ENCODE measurements around the gene TAOK2. TPM values are rescaled to one million over a fixed set of nuclear protein-coding genes. Genes with fewer than 3 reads are reported as not detected.
"Not testable (repeated sequence)": the region's sequence is repeated elsewhere in the genome, so short reads cannot be mapped to it uniquely, and the experiment has no call there.

The TAOK2 gene
- total RNA-seq, 1 donor from 2014 or later = 36.5 TPM

DNA sequence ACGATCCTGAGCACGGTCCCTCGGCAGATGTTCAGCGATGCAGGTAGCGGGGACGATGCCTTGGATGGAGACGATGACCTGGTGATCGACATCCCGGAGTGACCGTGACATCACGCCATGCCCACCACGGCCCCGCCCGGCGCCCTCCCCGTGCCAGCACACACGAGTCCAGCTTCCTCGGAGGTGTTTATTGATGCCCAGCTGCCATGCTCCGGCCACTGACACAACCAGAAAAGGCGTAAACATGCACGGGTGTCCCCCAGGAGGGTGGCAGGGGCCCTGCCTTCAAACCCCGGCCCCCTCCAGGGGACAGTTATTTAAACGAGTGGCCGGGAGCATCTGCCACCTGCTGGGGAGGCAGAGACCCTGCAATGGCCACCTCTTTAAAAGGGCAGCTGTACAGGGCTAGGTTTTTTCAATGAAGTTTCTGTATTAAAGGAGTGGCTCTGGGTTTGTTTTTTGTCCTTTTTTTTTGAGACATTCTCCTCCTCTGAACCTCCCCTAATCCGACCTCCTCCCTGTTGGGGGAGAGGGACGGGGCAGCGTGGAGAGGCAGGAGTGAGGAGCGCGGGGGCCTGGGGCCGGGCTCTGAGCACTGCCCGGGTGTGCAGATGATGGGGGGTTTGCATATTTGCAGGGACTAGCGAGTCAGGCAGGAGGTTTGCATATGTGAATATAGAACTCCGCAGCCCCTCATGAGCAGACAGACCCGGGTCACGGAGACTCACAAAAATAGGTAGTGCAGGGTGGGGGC, 31.9 kb downstream of the TAOK2 start:
- Mint-ChIP-seq H3K36me3 (ENCODE audit: low read depth) (peaks cover 20% of the 10 kb centered on the region), H3K27me3 (ENCODE audit: low read depth) (peaks cover 12% of the 10 kb centered on the region), H3K4me1 (ENCODE audit: low read depth) (no peaks in the 10 kb centered on the region), H3K27ac (no peak overlapping the region), H3K9me3 (no peaks in the 10 kb centered on the region), H3K4me3 (ENCODE audit: low read depth) (no peak overlapping the region)
- no peak for DNase-seq (ENCODE audit: low spot score)
- intact Hi-C loops (cut with micrococcal nuclease) = no loop called here

DNA sequence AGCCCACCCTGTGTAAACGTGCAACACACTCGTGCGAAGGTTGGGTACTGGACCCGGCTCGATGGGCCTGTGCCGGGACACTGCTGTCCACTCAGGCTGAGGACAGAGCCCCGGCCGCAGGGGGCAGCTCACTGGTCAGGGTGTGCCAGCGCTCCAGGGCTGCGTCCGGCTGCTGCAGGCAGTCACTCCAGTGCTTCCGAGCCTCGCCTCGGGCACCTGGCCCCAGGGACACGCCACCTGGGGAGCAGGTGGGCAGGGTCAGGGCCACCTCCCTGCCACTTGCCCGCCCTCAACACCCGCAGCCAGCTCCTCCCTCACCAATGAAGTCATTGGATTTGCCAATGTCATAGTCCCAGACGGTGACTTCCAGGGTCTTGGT, 32.4 kb downstream of the TAOK2 start:
- Mint-ChIP-seq H3K4me3 (ENCODE audit: low read depth) (no peak overlapping the region), H3K27ac (no peak overlapping the region), H3K36me3 (ENCODE audit: low read depth) (peaks cover 20% of the 10 kb centered on the region), H3K27me3 (ENCODE audit: low read depth) (peaks cover 13% of the 10 kb centered on the region), H3K4me1 (ENCODE audit: low read depth) (no peaks in the 10 kb centered on the region), H3K9me3 (no peaks in the 10 kb centered on the region)
- no peak for DNase-seq (ENCODE audit: low spot score)
- intact Hi-C loops (cut with micrococcal nuclease) = no loop called here

DNA sequence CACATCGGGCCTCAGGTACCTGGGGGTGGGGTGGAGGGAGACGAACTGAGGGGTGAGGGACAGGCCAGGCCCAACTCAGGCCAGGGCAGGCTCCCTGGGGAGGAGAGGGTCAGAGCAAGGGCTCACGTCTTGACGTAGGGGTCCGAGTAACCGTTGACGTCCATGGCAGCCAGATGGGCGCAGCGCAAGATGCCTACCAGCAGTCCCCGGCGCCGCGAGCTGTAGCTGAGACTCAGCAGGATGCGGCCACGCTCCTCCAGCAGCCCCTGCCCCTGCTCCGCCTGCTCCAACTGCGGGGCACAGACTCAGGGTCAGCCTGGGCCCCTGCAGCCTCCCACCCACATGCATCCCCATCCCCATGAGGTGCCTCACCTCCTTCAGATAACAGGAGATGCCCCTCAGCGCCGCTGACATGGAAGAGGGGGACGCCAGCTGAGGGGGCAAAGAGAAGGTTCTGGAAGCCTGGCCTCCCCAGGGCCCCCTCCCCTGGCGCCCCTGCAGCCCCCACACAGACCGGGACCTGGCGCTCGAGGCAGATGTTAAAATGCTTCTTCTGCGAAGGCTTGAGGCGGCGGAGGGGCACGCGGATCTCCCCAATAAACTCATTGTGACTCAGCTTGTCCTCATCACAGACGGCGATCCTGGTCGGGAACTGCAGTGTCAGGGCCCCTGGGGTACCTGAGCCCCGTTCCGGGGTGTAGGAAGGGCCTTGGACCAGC, 33.1 kb downstream of the TAOK2 start:
- intact Hi-C loops (cut with micrococcal nuclease) = no loop called here
- DNase-seq (ENCODE audit: low spot score) = no peak
- Mint-ChIP-seq H3K4me3 (ENCODE audit: low read depth) (no peak overlapping the region), H3K27ac (no peak overlapping the region), H3K36me3 (ENCODE audit: low read depth) (peaks cover 16% of the 10 kb centered on the region), H3K9me3 (no peaks in the 10 kb centered on the region), H3K4me1 (ENCODE audit: low read depth) (no peaks in the 10 kb centered on the region), H3K27me3 (ENCODE audit: low read depth) (peaks cover 13% of the 10 kb centered on the region)

DNA sequence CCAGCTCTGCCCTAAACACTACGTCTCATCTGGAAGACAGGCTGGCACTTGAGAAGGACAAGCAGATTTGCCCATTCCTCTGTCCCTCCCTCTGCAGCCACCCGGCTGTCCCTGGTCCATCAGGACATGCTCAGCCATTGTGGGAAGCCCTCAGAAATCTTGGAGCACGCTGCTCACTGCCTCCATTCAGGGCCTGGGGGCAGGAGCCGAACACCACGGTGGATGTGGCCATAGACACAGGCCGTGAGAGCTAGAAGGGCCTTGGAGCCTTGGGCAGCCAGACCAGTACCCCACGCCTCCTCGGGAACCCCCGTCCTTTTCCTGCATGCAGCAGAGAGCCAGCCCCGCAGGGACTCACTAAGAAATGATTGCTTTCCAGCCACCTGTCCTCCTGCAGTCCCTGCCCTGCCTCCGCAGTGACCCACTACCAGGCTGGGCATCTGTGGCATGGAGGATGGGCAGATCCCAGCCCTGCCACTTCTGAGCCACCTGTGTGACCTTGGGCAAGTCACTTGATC, 33.8 kb downstream of the TAOK2 start:
- Mint-ChIP-seq H3K4me3 (ENCODE audit: low read depth) (no peak overlapping the region), H3K4me1 (ENCODE audit: low read depth) (peaks cover 3% of the 10 kb centered on the region), H3K27ac (no peak overlapping the region), H3K9me3 (no peaks in the 10 kb centered on the region), H3K36me3 (ENCODE audit: low read depth) (peaks cover 9% of the 10 kb centered on the region), H3K27me3 (ENCODE audit: low read depth) (peaks cover 18% of the 10 kb centered on the region)
- no peak for DNase-seq (ENCODE audit: low spot score)
- intact Hi-C loops (cut with micrococcal nuclease) = no loop called here

DNA sequence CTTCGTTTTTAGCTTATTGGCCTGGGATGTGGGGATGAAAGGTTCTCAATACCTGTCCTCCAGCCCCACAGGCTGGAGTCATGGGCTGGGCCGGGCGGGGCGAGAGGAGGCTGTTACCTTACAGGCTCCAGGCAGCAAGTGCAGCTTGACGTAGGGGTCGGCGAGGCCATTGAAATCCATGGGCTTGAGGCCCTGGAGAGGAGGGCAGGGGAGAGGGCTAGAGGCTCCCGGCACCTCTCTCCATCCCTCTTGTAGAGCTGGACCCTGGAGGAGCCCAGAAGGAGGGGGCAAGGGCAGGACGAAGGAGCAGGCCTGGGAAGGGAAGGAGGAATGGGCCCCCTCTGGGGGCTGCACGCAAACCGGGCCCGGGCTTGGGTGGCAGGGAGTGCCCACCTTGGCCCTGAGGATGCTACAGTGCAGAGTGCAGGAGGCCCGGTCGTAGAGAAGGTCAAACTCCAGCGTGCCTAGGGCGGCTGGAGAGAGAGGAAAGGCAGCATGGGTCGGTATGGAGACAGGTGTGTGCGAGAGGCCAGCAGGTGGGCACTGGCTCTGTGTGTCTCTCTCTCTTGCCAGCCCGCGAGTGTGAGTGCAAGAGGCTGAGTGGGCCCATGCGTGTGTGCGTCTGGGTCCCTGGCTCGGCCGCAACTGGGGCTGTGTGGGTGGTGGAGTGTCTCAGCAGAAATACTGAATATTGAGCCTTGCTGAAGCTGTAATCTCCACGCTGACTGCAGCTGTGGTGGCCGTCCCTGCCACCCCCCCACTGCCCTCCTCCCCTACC, 35.6 kb downstream of the TAOK2 start:
- Mint-ChIP-seq H3K27ac (no peak overlapping the region), H3K36me3 (ENCODE audit: low read depth) (no peaks in the 10 kb centered on the region), H3K4me1 (ENCODE audit: low read depth) (peaks cover 3% of the 10 kb centered on the region), H3K27me3 (ENCODE audit: low read depth) (peaks cover 21% of the 10 kb centered on the region), H3K9me3 (no peaks in the 10 kb centered on the region), H3K4me3 (ENCODE audit: low read depth) (peak overlapping the region; percentile 39)
- intact Hi-C loops (cut with micrococcal nuclease) = no loop called here
- no peak for DNase-seq (ENCODE audit: low spot score)

DNA sequence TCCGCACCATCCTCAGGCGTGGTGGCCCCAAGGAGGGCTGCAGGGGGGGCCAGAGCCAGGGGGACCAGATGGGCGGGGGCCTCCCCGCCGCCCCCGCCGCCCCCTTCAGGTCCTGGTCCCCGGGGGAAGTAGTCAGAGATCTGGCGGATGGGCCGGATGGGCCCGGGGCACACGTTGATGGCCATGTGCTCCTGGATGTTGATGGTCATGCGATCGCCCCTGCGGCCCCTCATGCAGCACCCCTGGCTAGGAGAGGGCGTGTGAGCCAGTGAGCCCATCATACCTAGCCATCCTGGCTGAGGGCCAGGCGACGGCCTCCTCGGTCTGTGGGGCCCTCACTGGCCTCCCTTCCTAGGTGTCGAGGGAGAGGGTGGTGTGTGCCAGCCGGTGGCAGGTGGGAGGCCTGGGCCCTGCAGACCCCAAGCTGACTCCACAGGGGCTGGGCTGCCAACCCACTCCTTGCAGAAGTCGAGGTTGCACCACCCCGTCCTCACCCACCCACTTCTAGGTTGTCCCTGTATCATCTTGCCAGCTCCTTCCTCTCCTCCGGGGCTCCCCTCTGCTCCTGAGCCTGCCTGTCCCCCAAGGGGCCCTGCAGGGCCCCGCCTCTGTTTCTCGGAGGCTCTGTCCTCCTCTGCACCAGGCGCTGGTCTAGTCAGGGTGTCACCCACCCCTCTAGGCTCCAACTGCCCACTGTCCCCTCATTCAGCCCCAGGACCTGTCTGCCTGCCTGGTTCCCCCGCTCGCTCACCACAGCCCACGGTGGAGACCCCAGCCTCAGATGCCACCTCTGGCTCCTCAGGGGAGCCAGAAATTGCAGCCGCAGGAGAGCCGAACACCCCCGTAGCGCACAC, 36.5 kb downstream of the TAOK2 start:
- no peak for DNase-seq (ENCODE audit: low spot score)
- intact Hi-C loops (cut with micrococcal nuclease) = no loop called here

DNA sequence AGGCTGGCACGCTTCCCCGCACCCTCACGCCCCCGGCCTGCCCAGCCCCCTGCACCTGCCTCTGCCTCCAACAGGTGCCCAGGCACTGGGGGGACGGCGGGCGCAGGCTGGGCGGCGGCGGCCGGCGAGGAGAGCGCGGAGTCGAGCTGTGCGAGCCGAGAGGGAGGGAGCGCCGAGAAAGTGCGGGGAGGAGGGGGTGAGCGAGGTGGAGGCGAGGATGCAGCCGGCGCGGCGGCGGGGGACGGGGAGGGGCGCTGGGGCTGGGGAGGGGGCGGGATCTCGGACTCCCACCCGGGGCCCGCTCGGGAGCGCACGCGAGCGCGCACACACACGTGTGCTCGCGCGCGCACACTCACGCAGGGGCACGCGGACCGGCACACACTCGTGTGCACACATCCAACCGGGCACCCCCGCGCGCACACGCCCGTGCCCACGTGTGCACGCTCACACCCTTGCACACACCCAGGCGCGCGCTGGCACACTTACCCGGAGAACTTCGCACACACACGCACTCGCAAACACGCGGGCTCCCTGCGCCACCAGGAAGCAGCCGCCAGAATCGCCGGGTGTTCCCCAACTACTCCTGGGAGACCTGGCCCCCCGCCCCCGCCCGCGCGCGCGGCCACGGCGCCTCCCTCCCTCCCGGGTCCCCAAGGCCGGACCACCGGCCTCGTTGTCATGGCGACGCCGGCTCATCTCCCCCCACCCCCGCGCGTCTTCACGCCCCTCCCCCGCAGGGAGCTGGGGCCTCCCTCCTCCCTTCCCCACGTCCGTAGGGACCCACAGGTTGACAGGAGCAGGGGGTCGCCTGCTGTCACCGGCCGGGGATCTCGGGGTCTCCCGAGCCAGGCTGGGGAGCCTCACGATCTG, 37.4 kb downstream of the TAOK2 start, which contains the start of gene DOC2A:
DOC2A (minus strand) TSS at position 184 of the 870 bp plus-strand sequence. CDS start 805 bp downstream, outside the sequence.
- Mint-ChIP-seq H3K36me3 (ENCODE audit: low read depth) (no peaks in the 10 kb centered on the region), H3K27ac (no peak within 1 kb of the TSS), H3K27me3 (ENCODE audit: low read depth) (peaks cover 22% of the 10 kb centered on the region), H3K4me1 (ENCODE audit: low read depth) (peaks cover 3% of the 10 kb centered on the region), H3K4me3 (ENCODE audit: low read depth) (peak within 1 kb of the TSS; percentile 78), H3K9me3 (no peaks in the 10 kb centered on the region)
- intact Hi-C loops (cut with micrococcal nuclease) = no loop called here
- no peak for DNase-seq (ENCODE audit: low spot score)

More for the DNA sequence above, 36.5 kb downstream of the TAOK2 start:
- Mint-ChIP-seq H3K36me3 (ENCODE audit: low read depth) (no peaks in the 10 kb centered on the region), H3K27me3 (ENCODE audit: low read depth) (peaks cover 21% of the 10 kb centered on the region), H3K27ac (no peak overlapping the region), H3K9me3 (no peaks in the 10 kb centered on the region), H3K4me1 (ENCODE audit: low read depth) (peaks cover 3% of the 10 kb centered on the region), H3K4me3 (ENCODE audit: low read depth) (peak overlapping the region; percentile 60)

DNA sequence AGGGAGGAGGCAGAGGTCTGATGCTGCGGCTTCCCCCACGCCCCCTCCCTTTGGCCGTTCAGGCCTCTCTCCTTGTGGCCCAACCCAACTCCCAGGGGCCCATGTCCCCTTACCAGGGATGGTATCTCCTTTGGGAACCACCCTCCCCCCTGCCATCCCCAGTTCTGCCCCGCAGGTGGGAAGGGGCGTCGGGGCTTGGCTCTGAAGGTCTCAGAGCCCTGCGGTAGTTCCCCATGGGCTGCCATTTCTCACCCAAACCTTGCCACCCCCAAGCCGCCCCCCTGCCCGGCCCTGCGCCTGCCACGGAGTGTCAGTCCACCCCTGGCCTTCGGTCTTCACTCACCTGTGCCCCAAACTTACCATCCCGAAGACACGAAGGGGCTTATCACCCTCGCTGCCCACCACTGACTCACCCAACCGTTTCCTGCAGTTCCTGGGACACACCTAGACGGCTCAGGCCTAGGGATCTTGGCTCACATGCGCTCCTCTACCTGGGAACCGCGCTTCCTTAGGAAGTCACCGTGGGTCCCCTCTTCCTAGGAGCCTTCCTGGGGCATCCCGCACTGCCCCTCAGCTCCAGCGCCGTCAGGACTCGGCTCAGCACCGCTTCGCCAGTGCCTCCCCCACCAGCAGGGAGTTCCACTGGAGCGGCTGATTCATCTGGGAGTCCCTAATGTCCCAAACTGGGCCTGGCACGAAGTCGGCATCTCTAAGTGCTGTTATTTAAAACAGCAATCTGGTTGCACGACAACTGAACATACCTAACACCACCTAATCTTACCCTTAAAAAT, 38.2 kb downstream of the TAOK2 start:
- Mint-ChIP-seq H3K4me1 (ENCODE audit: low read depth) (peaks cover 3% of the 10 kb centered on the region), H3K27ac (peak overlapping the region; percentile 36), H3K9me3 (no peaks in the 10 kb centered on the region), H3K4me3 (ENCODE audit: low read depth) (peak overlapping the region; percentile 78), H3K27me3 (ENCODE audit: low read depth) (peaks cover 24% of the 10 kb centered on the region), H3K36me3 (ENCODE audit: low read depth) (no peaks in the 10 kb centered on the region)
- DNase-seq (ENCODE audit: low spot score) = no peak
- intact Hi-C loops (cut with micrococcal nuclease) = no loop called here

DNA sequence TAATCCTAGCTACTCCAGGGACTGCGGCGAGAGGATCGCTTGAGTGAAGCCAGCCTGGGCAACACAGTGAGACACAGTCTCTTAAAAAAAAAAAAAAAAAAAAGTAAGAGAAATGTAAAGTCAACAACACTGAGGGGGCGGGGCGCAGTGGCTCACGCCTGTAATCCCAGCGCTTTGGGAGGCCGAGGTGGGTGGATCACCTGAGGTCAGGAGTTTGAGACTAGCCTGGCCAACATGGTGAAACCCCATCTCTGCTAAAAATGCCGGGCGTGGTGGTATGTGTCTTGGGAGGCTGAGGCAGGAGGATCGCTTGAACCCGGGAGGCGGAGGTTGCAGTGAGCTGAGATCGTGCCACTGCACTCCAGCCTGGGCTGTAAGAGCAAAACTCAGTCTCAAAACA, 38.9 kb downstream of the TAOK2 start:
- intact Hi-C loops (cut with micrococcal nuclease); H3K4me1 Mint-ChIP-seq (ENCODE audit: low read depth); DNase-seq (ENCODE audit: low spot score); H3K36me3 Mint-ChIP-seq (ENCODE audit: low read depth); H3K4me3 Mint-ChIP-seq (ENCODE audit: low read depth); H3K27ac Mint-ChIP-seq; H3K9me3 Mint-ChIP-seq: not testable (repeated sequence)
- H3K27me3 Mint-ChIP-seq (ENCODE audit: low read depth) = peaks cover 24% of the 10 kb centered on the region

DNA sequence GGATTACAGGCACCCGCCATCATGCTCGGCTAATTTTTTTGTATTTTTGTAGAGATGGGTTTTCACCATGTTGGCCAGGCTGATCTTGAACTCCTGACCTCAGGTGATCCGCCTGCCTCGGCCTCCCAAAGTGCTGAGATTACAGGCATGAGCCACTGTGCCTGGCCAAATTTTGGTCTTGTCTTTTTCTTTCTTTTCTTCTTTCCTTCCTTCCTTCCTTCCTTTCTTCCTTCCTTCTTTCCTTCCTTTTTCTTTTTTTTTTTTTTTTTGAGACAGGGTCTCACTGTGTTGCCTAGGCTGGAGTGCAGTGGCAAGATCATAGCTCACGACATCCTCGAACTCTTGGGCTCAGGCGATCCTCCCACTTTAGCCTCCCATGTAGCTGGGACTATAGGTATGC, 41.8 kb downstream of the TAOK2 start:
- H3K36me3 Mint-ChIP-seq (ENCODE audit: low read depth); H3K4me1 Mint-ChIP-seq (ENCODE audit: low read depth); H3K27ac Mint-ChIP-seq; H3K9me3 Mint-ChIP-seq; DNase-seq (ENCODE audit: low spot score); H3K4me3 Mint-ChIP-seq (ENCODE audit: low read depth); intact Hi-C loops (cut with micrococcal nuclease): not testable (repeated sequence)
- peaks cover 22% of the 10 kb centered on the region for H3K27me3 Mint-ChIP-seq (ENCODE audit: low read depth)
